HG02759 (cell line): ENCODE measurements around the gene CPT1A.

Experiments used
- ATAC-seq: cut with Tn5 transposase; IDR thresholded peaks from one replicate; pipeline ENCODE4 v1.9.1; 2021; ENCODE audit warnings: mild to moderate bottlenecking, moderate library complexity; ENCODE audit not compliant: unreplicated experiment

The CPT1A gene

GRCh38 chr11:68832476-68833181, 9.1 kb downstream of the CPT1A start:
- no peak for ATAC-seq

- no peak for ATAC-seq
These were observed 10.6 kb downstream of the CPT1A start for GRCh38 chr11:68831124-68831523.

GRCh38 chr11:68829581-68829980, 12.1 kb downstream of the CPT1A start:
- ATAC-seq: no peak

- ATAC-seq: no peak
These were observed 12.8 kb downstream of the CPT1A start for GRCh38 chr11:68828957-68829356.

- no peak for ATAC-seq
These were observed 13.4 kb downstream of the CPT1A start for GRCh38 chr11:68828155-68828931.

GRCh38 chr11:68827733-68828132, 14.0 kb downstream of the CPT1A start:
- ATAC-seq: no peak

GRCh38 chr11:68826726-68827125, 15.0 kb downstream of the CPT1A start:
- no peak for ATAC-seq

GRCh38 chr11:68825571-68825970, 16.1 kb downstream of the CPT1A start:
- no peak for ATAC-seq

GRCh38 chr11:68822546-68822945, 19.2 kb downstream of the CPT1A start:
- no peak for ATAC-seq

GRCh38 chr11:68821670-68822069, 20.0 kb downstream of the CPT1A start:
- ATAC-seq: no peak

GRCh38 chr11:68819362-68819761, 22.4 kb downstream of the CPT1A start:
- ATAC-seq: no peak

GRCh38 chr11:68818181-68818580, 23.5 kb downstream of the CPT1A start:
- no peak for ATAC-seq

GRCh38 chr11:68817554-68817953, 24.2 kb downstream of the CPT1A start:
- no peak for ATAC-seq

- no peak for ATAC-seq
These were observed 24.7 kb downstream of the CPT1A start for GRCh38 chr11:68816917-68817419.

GRCh38 chr11:68816251-68816776, 25.4 kb downstream of the CPT1A start:
- ATAC-seq: no peak

- no peak for ATAC-seq
These were observed 27.9 kb downstream of the CPT1A start for GRCh38 chr11:68813773-68814172.

- no peak for ATAC-seq
These were observed 29.2 kb downstream of the CPT1A start for GRCh38 chr11:68812526-68812925.

GRCh38 chr11:68810164-68810563, 31.6 kb downstream of the CPT1A start:
- no peak for ATAC-seq

GRCh38 chr11:68809506-68809905, 32.2 kb downstream of the CPT1A start:
- no peak for ATAC-seq

- no peak for ATAC-seq
These were observed 32.9 kb downstream of the CPT1A start for GRCh38 chr11:68808787-68809186.

GRCh38 chr11:68806931-68807844, 34.5 kb downstream of the CPT1A start:
- ATAC-seq: no peak
